C4-2B (cell line): ENCODE results near the gene CMTM3.

Experiments used
- CTCF ChIP-seq: fragments of 450-650 bp; conservative IDR thresholded peaks from 2 replicates; pipeline ENCODE4 v1.5.1; 2017; ENCODE audit warnings: mild to moderate bottlenecking
- ZFX ChIP-seq: fragments of 450-650 bp; IDR thresholded peaks from 2 replicates; pipeline ENCODE4 v1.6.1; 2017

- TF ChIP-seq CTCF = no peak; the same call in 1 of the 2 replicates
- TF ChIP-seq ZFX = no peak
Measured at GRCh38 chr16:66658143-66658859, 53.8 kb downstream of the CMTM3 start.
